Keratinocyte (primary cell): ENCODE data around the gene TMEM94. TPM values are rescaled to one million over a fixed set of nuclear protein-coding genes. Genes with fewer than 3 reads are reported as not detected.

ENCODE experiments used
- DNase-seq: peaks from one replicate; pipeline ENCODE4 v3.0.0-alpha.2; 2011; ENCODE audit warnings: low read depth, missing footprints, low spot score
- FAIRE-seq: peaks from 2 replicates; lab custom pipeline; 2011; peaks lifted over from hg19 to GRCh38; lab: Jason Lieb, UNC
- H2AFZ ChIP-seq: 2 replicates; pipeline ENCODE4 v1.6.0; 2012; ENCODE audit warnings: low read length, control low read depth, inconsistent platforms; ENCODE audit not compliant: control insufficient read depth
- H3K27ac ChIP-seq: 2 replicates; pipeline ENCODE4 v1.5.1; 2011; ENCODE audit warnings: low read length; ENCODE audit not compliant: control insufficient read depth, insufficient read depth
- H3K27me3 ChIP-seq: 3 replicates; pipeline ENCODE4 v1.6.0; 2011; ENCODE audit warnings: low read length; ENCODE audit not compliant: control insufficient read depth, insufficient read depth; ENCODE audit errors: extremely low read depth
- H3K36me3 ChIP-seq, 2 experiments: 2 replicates in 1 of 2; 3 replicates in 1 of 2; pipeline ENCODE4 v1.5.1; 2011; ENCODE audit warnings: low read length in 2 of 2, mild to moderate bottlenecking in 1 of 2; ENCODE audit not compliant: control insufficient read depth in 2 of 2, insufficient read depth in 2 of 2; ENCODE audit errors: extremely low read depth in 1 of 2
- H3K4me1 ChIP-seq: 3 replicates; pipeline ENCODE4 v1.5.1; 2011; ENCODE audit warnings: low read length; ENCODE audit not compliant: control insufficient read depth, insufficient read depth; ENCODE audit errors: extremely low read depth
- H3K4me2 ChIP-seq: 3 replicates; pipeline ENCODE4 v1.6.0; 2011; ENCODE audit warnings: low read depth, low read length; ENCODE audit not compliant: control insufficient read depth, insufficient read depth; ENCODE audit errors: extremely low read depth
- H3K4me3 ChIP-seq, 3 experiments: fragments of 200-600 bp in 1 of 3; sonication (generic) in 1 of 3; 2 replicates in 2 of 3; 3 replicates in 1 of 3; pipeline ENCODE4 v1.5.1; 2011 to 2016; ENCODE audit warnings: low read length in 3 of 3, mild to moderate bottlenecking in 3 of 3, control low read depth in 2 of 3, inconsistent platforms in 1 of 3, low read depth in 1 of 3, mixed read lengths in 1 of 3, mixed run types in 1 of 3, moderate library complexity in 1 of 3; ENCODE audit not compliant: control insufficient read depth in 2 of 3, insufficient read depth in 2 of 3; ENCODE audit errors: extremely low read depth in 1 of 3
- H3K79me2 ChIP-seq: 2 replicates; pipeline ENCODE4 v1.6.0; 2012; ENCODE audit warnings: low read length; ENCODE audit not compliant: control insufficient read depth, insufficient read depth
- H3K9ac ChIP-seq: 3 replicates; pipeline ENCODE4 v1.6.0; 2011; ENCODE audit warnings: low read length; ENCODE audit not compliant: control insufficient read depth, insufficient read depth; ENCODE audit errors: extremely low read depth
- H3K9me1 ChIP-seq: 3 replicates; pipeline ENCODE4 v1.6.0; 2011; ENCODE audit warnings: low read length; ENCODE audit not compliant: control insufficient read depth, insufficient read depth; ENCODE audit errors: extremely low read depth
- H3K9me3 ChIP-seq: 2 replicates; pipeline ENCODE4 v1.5.1; 2012; ENCODE audit warnings: low read depth, low read length; ENCODE audit not compliant: control insufficient read depth
- H4K20me1 ChIP-seq: 3 replicates; pipeline ENCODE4 v1.6.0; 2011; ENCODE audit warnings: low read length; ENCODE audit not compliant: control insufficient read depth, insufficient read depth; ENCODE audit errors: extremely low read depth
- EZH2 ChIP-seq: IDR thresholded peaks from one replicate; pipeline ENCODE4 v1.6.1; 2012; ENCODE audit warnings: inconsistent platforms, mild to moderate bottlenecking, low read length, moderate library complexity
- dilution Hi-C: fragments of 300-500 bp; cut with MboI; formaldehyde crosslinking; loops from one replicate; pipeline ENCODE4 v1.7.0; 2020; ENCODE audit warnings: low sequenced_read_pairs; ENCODE audit not compliant: extremely low pct_ligation_motif_present
- polyA plus RNA-seq, 5 experiments: library from polyadenylated mRNA; depleted of rRNA in 3 of 5; stranded (reverse) in 3 of 5; stranded (forward) in 1 of 5; unstranded in 1 of 5; fragments of >200 nt; gene quantifications; 1 replicate in 1 of 5; 2 replicates in 3 of 5; 3 replicates in 1 of 5; pipeline versions ENCODE4 v1.2.1 to v1.2.3, GENCODE V29; 2011 to 2012; ENCODE audit warnings: missing spikeins in 2 of 5, low read depth in 1 of 5, low replicate concordance in 1 of 5
- TF ChIP-seq, protein P1 (sequence below), 3 experiments: IDR thresholded peaks in 1 of 3; conservative IDR thresholded peaks in 1 of 3; optimal IDR thresholded peaks in 1 of 3; 2 replicates in 2 of 3; 3 replicates in 1 of 3; pipeline versions ENCODE3 to v1.5.1; 2011; ENCODE audit warnings: low read length in 3 of 3, mild to moderate bottlenecking in 3 of 3, moderate library complexity in 2 of 3, control low read depth in 1 of 3, inconsistent platforms in 1 of 3; ENCODE audit not compliant: insufficient read depth in 2 of 3; ENCODE audit errors: extremely low read depth in 1 of 3

The TMEM94 gene
- polyA plus RNA-seq, 1 donor (not counting 4 experiments of a cell fraction or from before 2014, with no cell fraction given), result 13.6 TPM

DNA sequence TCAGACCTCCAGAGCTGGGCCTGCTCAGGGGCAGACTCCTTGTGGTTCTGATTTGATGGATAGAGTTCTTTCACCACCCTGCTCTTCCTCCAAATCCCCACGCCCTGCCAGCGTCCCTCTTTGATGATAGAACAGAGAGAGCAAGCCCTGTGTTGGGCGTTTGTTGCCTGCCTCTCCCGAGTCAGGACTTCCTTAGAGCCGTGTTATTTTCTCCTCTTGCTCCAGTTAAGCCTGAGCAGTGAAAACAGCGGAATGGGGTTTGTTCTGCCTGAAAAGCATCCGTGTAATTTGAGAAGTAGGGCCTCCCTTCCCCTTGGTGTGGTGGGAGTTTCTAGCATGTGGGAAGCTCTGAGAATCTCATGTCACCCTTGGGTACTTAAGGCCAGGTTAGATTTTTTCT lies 22.1 kb downstream of the TMEM94 start:
- no peak for FAIRE-seq
- dilution Hi-C loops, result no loop called here
- H3K4me1 ChIP-seq, result no peaks in the 10 kb centered on the region
- no peak overlapping the region for H3K27ac ChIP-seq
- H3K4me3 ChIP-seq, result no peak overlapping the region
- H3K9me1 ChIP-seq, result no peaks in the 10 kb centered on the region
- H3K9me3 ChIP-seq, result no peaks in the 10 kb centered on the region
- H3K9ac ChIP-seq, result no peak overlapping the region
- H3K79me2 ChIP-seq, result no peaks in the 10 kb centered on the region
- no peaks in the 10 kb centered on the region for H3K27me3 ChIP-seq
- no peak for TF ChIP-seq EZH2
- TF ChIP-seq, protein P1, sequence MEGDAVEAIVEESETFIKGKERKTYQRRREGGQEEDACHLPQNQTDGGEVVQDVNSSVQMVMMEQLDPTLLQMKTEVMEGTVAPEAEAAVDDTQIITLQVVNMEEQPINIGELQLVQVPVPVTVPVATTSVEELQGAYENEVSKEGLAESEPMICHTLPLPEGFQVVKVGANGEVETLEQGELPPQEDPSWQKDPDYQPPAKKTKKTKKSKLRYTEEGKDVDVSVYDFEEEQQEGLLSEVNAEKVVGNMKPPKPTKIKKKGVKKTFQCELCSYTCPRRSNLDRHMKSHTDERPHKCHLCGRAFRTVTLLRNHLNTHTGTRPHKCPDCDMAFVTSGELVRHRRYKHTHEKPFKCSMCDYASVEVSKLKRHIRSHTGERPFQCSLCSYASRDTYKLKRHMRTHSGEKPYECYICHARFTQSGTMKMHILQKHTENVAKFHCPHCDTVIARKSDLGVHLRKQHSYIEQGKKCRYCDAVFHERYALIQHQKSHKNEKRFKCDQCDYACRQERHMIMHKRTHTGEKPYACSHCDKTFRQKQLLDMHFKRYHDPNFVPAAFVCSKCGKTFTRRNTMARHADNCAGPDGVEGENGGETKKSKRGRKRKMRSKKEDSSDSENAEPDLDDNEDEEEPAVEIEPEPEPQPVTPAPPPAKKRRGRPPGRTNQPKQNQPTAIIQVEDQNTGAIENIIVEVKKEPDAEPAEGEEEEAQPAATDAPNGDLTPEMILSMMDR (optimal IDR thresholded peaks at IDR 0.05 in 1 of 3, IDR thresholded peaks at IDR 0.05 in 1 of 3, conservative IDR thresholded peaks at IDR 0.05 in 1 of 3; ENCODE audit: extremely low read depth in 1 of 3, insufficient read depth in 2 of 3, low read length in 3 of 3), result no peak
- H2AFZ ChIP-seq, result no peak overlapping the region
- peaks cover 2 to 3% of the 10 kb centered on the region in 2 experiments for H3K36me3 ChIP-seq
- no peak overlapping the region for H3K4me2 ChIP-seq
- no peak for DNase-seq
- peaks cover 4% of the 10 kb centered on the region for H4K20me1 ChIP-seq

DNA sequence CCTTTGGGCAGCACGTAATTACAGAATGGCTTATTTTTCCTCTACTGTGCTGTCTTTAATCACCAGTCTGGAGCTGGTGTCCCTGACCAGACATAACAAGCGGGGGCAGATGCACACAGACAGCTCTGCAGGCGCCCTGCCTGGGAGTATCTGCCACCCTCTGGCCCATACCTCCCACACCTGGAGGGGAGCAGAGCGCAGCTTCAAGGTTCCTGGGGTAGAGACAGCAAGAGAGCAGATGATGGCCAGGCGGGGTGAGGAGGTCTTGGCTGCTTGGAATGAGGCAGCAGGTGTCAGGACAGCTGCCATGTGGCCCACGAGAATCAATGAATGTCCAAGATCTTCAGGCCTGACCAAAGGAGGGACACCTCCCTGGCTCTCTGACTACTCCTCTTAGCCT lies 23.8 kb downstream of the TMEM94 start:
- no peaks in the 10 kb centered on the region for H3K9me1 ChIP-seq
- H3K4me3 ChIP-seq, result no peak overlapping the region
- TF ChIP-seq EZH2, result no peak
- TF ChIP-seq, protein P1 (optimal IDR thresholded peaks at IDR 0.05 in 1 of 3, IDR thresholded peaks at IDR 0.05 in 1 of 3, conservative IDR thresholded peaks at IDR 0.05 in 1 of 3; ENCODE audit: extremely low read depth in 1 of 3, insufficient read depth in 2 of 3, low read length in 3 of 3), result no peak
- peaks cover 4% of the 10 kb centered on the region for H4K20me1 ChIP-seq
- H3K36me3 ChIP-seq, result no peaks in the 10 kb centered on the region
- H3K27me3 ChIP-seq, result no peaks in the 10 kb centered on the region
- H2AFZ ChIP-seq, result no peak overlapping the region
- FAIRE-seq, result no peak
- dilution Hi-C loops, result no loop called here
- H3K4me2 ChIP-seq, result no peak overlapping the region
- no peak overlapping the region for H3K27ac ChIP-seq
- no peak overlapping the region for H3K9ac ChIP-seq
- no peaks in the 10 kb centered on the region for H3K9me3 ChIP-seq
- H3K79me2 ChIP-seq, result no peaks in the 10 kb centered on the region
- H3K4me1 ChIP-seq, result no peaks in the 10 kb centered on the region
- DNase-seq, result no peak
